Nucleus accumbens (tissue), 56 donors: ENCODE measurements around the gene ACOT7.
A peak's percentile ranks its signal among the peaks of the same experiment; 100 is the strongest.

Experiments
- DNase-seq, 56 donors: peaks; one replicate each; lab custom pipeline; 2025; lab: John Stamatoyannopoulos, UW

The ACOT7 gene

DNA sequence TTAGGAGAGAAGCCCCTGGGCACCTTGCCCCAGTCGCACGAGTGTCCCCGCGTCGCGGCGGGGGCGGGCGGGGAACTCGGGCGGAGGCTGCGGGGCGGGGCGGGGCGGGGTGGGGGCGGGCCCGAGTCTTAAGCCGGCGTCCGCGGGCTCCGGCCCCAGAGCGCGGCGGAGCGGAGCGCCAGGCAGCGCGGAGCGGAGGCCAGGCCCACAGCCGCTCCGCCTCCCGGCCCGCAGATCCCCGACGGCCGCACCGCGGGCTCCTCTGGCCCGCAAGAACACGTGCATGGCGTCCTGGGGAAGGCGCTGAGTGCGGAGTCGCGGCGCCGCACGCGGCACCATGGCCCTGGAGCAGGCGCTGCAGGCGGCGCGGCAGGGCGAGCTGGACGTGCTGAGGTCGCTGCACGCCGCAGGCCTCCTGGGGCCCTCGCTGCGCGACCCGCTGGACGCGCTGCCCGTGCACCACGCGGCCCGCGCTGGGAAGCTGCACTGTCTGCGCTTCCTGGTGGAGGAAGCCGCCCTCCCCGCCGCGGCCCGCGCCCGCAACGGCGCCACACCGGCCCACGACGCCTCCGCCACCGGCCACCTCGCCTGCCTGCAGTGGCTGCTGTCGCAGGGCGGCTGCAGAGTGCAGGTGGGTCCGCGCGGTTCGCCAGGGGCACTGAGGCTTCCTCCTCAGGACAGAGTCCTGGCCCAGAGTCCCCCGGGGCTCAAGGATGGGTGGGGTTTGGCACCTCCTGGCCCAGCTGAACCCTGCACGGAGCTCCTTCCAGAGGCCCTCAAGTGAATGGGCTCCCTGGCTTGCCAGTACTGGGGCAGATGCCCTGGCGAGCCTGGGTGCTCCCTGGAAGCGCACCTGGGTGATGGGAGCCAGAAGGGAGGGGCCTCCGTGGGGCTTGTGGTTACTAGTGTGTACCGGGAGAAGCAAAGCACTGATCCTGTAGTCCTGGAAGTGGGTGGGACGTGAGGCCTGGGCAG lies 31.3 kb upstream of the ACOT7 start, which contains the start of gene ESPN:
Gene ESPN (plus strand): TSS at position 158 of the 975 bp plus-strand sequence. CDS start 180 bp downstream, at position 338.
- no peak for DNase-seq

DNA sequence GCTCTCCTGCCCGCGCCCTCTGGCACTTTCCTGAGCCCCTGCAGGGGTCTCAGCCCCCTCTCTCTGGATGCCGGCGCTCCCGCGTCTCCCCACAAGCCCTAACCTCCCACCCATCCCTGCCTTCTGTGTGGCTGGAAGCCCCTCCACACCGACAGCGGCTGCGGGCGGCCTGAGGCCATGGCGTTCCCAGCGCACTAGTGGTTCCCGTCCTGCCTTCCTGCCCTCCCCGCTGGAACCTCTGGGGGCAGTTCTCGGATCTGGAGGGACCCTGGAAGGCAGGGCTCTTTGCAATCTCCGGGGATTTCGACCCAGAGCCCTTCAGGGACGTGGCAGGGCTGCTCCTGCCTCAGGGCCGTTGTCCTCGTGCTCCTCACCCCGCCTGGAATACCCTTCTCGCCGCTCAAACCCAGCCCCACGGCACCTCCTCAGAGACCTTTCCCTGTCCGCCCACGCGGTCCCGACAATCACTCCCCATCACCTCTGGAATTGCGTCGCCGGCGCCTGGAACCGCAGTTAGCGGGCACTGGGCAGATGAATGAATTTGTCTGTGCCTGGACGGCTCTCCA lies 30.5 kb upstream of the ACOT7 start:
- DNase-seq = no peak

DNA sequence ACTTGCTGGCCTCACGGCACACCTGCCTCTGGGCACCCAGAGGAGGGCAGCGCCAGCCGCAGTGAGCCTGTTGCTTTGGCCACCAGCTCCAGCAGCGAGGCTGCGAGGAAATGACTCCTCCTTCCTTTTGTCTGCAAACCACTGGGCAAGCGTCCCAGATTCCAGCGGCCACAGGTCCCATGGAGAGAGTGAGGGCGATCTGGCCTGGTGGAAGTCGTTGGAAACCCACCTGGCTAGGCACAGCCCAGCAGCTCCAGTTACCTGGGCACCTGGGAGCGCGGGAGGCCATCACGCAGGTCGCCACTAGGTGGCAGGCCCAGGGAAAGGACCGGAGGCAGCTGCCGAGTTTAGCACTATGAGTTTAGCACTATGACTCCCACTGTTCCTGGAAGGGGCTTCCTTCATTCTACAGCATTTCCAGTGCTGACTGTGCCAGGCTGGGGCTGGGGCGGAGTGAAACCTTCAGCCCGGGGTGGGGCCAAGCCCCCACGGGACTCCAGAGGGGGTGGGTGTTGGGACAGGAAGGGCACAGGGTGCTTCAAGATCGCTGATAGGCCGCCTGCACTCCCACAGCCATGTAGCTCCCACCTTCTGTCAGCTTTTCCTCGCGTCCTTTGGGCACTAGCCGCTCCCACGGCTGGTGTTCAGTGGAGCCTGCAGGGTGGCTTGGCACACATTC lies 29.9 kb upstream of the ACOT7 start:
- peak in 10 of 56 donors; percentile 7 to 43 (median 19) for DNase-seq

DNA sequence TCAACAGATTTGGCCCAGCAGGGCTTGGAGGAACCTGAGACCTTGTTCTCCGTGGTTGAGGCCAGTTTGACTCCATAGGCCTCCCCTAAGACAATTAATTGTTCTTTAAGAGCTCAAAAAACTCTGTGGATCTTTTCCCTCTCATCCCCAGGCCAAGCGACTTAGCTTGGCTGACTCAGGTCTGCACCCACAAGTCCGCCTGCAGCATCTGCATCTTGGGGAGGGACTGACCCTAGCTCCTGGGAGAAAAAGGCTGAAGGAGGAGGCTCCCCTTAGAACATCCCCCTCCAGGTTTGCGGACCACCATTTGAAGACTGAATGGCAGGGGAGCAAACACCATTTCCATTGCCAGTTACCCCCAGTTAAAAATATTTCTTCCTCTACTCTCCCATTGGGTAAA lies 27.7 kb upstream of the ACOT7 start:
- DNase-seq = no peak

DNA sequence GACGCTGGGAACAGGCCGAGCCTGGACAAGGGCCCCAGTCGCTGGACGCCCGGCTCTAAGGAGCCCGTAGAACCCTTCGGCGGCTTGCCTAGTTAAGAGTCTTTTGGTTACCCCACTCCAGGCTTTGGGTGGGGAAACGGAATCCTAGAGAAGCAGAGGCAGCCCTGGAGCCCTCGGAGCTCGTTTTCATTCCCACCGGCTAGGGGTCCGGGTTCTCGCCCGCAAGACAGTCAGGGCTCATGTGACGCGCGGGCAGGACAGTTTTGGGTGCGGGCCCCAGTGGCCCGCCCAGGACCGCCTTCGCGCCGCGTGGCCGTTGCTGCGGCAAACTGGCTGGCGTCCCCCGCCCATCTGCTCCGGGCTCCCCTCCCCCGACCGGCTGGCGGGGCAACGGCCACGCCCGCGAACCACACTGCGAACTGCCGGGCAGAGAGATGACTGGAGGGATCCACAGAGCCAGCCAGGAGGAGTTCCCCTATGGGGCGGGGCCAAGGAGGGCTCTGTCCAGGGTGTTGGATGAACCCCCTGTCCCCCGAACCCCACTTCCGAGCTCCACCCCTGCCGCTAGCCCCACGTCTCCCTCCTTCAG lies 27.0 kb upstream of the ACOT7 start:
- no peak for DNase-seq

DNA sequence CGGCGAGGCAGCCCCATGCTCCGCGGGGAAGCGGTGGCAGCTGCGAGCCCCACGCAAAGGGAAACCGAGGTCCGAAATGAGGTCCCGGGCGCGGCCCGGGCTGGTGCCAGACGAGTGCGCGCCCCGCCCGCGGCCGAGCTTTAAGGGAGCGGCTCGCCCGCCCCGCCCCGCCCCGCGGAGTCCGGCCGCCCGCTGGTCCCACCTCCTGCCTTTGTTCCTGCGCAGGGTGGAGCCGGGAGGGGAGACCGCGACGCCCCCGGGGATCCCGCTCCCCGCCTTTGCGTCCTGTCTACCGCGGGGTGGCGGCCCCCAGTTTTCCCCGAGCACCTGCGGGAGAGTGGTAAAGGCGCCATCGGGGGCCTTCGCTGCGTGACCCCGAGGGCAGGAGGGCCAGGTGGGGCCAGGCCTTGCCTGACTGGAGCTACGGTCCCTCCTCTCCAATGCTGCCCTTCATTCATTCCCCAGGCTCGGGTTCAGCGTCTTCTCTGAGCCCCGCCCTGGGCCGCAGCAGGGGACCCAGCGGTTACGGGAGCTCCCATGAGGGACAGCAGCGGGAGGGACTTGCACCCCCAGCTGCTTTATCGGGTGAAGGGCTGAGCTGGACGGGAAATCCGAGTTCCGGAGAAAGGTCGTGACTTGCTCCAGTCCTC lies 26.4 kb upstream of the ACOT7 start, which contains the start of gene HES2:
Gene HES2 (minus strand): TSS at position 116 of the 650 bp plus-strand sequence. CDS start 99 bp downstream, at position 17.
- peak in 1 of 56 donors; percentile 4 for DNase-seq

DNA sequence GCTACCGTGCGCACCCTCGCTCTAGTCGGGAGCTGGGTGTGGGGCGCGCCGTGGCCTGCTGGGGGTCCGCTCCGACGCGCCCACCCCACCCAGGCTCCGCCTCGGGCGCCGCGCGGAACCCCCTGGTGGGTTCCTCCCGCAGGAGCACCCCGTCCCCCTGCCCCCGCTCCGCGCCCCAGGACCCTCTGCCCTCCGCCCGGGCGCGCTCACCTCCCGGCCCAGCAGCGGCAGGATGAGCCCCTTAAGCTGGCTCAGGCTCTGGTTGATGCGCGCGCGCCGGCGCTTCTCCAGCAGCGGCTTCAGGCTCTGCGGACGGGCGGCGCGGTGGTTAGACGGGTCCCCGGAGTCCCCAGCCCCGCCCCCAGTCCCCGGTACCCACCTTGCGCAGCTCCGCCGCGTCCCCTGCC lies 25.8 kb upstream of the ACOT7 start:
- no peak for DNase-seq

DNA sequence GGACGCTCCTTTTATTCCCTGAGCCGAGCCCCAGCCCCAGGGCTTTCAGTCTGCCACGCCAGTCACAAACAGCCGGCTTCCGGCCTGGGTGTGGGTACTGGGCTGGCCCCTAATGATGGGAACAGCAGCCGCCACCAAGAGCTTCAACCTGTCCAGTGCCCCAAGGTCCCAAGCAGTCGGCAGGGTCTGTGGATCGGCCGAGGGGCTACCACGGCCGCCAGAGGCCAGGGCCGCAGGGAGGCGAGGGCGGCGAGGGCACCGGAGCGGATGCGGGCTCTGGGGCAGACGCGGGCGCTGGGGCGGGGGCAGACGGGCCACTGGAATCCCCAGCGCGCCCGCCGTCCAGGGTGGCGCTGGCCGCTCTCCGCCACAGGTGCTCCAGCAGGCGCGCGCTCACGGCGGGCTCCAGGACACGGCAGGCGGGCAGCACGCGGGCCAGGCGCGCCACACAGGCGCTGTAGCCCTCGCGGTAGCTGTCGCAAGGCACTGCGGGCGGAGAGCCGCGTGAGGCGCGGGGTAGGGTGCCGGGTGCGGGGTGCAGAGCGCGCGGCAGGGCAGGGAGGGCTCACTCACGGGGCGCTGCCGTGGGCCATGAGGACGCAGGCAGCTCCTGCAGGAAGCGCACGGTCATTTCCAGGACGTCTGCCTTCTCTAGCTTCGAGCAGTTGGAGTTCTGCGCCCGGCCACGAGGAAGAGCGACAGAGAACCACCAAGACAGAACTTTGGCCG lies 25.3 kb upstream of the ACOT7 start:
- no peak for DNase-seq

DNA sequence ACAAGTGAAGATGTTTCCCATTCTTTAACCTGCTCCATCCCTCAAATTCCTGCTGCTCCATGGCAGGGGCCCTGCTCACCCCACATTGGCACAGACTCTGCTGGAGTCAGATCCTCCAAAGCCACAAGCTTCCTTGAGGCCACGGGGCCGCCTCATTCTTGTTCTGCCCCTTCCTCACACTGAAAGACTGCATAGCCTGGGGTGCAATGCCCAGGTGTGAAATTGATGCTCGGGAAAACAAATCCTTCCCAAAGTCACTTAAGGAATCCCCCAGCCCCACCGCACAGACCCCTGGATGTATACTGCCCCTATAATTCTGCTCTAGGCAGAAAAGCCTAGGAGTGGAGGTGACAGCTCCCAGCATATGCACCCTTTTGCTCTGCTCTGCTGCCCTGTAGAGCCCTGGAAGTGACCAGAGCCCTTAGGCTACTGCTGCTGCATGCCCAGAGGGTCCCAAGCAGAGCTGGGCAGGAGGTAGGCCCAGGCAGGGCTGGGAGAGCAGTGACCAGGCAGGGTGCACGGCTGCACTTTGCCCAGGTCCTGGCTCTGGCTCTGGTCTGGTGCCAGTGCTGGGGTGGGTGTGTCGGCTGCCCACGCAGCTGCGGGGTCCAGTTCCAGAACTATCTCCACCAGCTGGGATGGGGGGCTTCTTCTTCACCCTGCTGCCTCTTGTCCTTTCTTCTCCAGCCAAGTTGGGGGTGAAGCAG lies 24.5 kb upstream of the ACOT7 start:
- no peak for DNase-seq

DNA sequence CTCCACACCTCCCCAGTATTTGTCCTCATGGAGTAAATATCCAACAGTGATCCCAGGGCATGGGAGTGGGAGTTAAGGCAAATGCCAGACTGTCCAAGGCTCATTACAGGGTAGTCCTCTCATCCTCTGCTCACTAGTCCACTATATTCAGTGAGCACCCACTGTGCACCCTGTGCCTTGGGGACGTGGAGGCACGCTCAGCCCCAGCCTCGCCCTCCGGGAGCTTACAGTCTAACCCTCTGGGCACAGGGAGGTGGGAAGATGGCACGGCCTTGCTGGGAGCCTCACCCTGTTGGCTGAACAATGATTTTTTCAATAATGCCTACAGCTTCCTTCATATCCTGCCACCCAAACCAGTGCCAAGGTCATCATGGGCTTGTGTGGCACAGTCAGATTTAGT lies 23.3 kb upstream of the ACOT7 start:
- DNase-seq = no peak

DNA sequence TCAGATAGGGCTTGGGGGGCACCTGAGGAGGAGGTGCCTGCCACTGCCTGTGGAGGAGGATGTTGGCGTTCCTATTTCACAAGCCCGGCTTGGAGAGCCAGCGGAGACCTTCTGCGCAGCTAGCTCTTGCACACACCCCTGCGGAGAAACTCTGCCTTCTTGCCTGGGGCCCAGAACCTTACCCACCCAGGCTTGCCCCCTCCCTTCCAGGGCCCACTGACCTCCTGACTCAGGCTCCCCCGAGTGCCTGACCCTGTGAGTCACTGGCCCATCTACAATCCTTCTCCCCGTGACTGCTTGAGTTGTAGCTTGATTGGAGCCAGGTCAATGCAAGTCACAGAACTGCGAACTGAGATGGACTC lies 22.7 kb upstream of the ACOT7 start:
- no peak for DNase-seq

DNA sequence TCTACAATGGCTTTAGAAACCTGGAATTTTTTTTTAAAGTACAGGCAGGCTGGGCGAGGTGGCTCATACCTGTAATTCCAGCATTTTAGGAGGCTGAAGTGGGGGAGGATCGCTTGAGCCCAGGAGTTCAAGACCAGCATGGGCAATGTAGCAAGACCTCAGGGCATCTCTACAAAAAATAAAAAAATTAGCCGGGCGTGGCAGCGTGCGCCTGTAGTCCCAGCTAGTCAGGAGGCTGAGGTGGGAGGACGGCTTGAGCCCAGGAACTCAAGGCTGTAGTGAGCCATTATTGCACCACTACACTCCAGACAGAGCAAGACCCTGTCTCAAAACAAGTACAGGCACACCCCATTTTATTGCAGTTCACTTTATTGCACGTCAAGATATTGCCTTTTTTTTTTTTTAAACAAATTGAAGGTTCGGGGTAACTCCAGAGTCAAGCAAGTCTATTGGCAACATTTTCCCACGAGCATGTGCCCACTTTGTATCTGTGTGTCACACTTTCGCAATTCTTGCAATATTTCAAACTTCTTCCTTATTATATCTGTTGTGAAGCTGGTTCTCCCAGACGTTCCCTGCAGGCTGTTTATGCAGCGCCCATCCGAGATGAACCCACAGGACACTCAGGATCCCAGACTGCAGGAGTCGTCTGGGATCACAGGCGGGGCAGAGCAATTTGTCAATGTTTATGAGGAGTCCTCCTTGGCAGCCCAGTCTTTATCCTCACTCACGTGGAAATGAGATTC lies 21.5 kb upstream of the ACOT7 start:
- DNase-seq = no peak

DNA sequence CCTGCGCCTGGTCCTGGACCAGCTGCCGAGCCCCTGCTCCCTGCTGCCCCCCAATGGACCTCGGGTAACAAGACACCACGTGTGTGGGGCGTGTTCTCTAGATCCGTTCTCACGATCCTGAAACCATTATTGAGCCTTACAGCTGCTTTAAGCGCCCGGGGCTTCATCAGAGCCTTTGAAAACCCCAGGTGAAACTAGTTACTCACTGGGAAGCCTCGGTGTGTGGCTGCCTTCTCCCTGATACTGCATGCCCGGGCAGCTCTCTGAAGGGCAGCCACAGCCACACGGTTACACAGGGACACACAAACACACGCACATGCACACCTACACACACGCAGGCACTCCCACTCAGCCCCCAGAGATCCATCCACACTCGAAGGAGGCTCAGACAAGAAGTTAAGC lies 20.9 kb upstream of the ACOT7 start:
- DNase-seq = peak in 11 of 56 donors; percentile 4 to 29 (median 15)

DNA sequence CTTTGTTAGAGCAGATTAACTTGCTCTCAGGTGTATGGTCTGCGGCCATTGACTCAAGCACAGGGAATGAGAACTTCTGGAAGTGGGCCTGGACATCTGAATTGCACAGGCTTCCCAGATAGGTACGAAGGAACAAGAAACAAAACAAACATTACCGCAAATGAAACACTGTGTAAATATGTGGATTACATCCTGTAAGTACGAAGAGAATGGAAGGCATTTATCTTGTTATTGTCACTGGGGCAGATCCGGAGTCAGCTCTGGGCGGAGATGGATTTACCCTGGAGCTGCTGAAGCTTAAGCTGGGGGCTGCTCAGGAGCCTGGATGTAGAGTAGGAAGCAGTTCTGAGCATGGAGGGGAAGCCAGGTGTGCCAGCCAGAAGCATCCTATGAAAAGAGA lies 19.3 kb upstream of the ACOT7 start:
- DNase-seq = no peak

DNA sequence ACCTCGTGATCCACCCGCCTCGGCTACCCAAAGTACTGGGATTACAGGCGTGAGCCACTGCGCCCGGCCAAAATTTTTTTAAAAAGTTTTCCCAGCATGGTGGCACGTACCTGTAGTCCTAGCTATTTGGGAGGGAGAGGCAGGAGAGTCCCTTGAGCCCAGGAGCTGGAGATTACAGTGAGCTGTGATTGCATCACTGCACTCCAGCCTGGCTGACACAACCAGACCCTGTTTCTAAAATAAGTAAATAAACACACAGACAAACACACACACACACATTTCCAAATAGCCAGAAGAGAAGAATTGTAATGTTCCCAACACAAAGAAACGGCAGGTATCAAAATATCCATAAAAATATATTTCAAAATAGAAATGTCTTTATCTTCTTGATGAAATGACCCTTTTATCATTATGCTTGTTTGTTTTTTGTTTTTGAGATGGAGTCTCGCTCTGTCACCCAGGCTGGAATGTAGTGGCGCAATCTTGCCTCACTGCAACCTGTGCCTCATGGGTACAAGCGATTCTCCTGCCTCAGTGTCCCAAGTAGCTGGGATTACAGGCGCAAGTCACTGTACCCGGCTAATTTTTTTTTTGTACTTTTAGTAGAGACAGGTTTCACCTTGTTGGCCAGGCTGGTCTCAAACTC lies 16.8 kb upstream of the ACOT7 start:
- no peak for DNase-seq

DNA sequence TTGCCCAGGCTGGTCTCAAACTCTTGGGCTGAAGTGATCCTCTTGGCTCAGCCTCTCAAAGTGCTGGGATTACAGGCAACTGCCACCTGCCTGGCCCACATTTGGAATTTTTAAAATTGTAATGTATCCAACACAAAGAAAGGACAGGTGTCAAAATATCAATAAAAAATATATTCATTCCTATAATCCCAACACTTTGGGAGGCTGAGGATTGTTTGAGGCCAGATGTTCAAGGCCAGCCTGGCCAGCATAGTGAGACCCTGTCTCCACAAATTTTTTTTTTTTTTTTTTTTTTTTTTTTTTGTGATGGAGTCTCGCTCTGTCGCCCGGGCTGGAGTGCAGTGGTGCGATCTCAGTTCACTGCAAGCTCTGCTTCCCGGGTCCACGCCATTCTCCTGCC lies 16.2 kb upstream of the ACOT7 start:
- no peak for DNase-seq

DNA sequence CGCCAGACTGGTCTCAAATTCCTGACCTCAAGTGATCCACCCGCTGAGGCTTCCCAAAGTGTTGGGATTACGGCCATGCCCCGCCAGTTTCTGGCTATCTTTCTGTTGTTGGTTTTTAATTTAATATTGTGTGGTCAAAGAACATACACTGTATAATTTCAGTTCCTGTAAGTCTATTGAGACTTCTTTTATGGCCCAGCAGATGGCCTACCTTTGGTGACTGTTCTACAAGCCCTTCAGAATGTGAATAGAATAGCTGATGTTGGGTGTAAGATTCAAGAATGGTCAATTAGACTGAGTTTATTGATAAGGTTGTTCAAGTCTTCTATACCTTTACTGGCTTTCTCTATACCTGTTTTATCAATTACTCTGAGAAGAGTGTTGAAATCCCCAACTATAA lies 15.5 kb upstream of the ACOT7 start:
- DNase-seq = no peak

DNA sequence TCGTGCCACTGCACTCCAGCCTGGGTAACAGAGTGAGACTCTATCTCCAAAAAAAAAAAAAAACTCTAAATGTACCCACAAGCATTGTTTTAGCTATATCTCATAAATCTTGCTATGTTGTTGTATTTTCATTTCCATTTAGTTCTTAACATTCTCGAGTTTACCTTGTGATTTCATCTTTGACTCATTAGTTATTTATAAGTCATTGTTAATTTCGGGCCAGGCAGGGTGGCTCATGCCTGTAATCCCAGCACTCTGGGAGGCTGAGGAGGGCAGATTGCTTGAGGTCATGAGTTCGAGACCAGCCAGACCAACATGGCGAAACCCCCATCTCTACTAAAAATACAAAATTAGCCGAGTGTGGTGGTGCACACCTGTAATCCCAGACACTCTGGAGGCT lies 14.5 kb upstream of the ACOT7 start:
- DNase-seq = no peak
